ENCODE results near the gene ETV5. TPM values are rescaled to one million over a fixed set of nuclear protein-coding genes. Genes with fewer than 3 reads are reported as not detected.

Gene ETV5
- total and polyA plus RNA-seq, 2 donors (not counting 3 experiments of a cell fraction or from before 2014, with no cell fraction given), result 8.8 to 40.9 TPM

DNA sequence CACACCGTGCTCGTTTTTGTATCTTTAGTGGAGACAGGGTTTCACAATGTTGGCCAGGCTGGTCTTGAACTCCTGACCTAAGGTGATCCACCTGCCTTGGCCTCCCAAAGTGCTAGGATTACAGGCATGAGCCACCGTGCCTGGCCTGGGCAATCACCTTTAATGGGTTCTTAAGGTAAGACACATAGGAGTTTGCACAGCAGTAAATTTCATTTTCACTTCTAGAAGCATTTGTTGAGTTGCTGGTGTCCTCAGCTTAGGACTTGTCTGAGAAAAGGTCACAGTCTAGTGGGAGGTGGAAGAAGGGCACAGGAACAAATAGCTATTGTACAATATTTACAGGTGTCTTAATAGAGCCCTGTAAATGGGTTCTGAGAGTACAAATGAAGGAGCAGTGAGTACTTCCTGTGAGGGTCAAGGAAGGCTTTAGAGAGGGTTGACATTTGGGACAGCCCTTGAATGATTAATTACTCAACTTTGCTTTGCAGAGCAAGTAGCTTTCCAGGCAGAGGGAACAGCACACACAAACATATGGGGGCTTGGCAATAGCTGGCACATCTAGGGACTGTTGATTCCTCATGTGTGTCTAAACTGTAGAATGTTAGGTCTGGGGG is 8.7 kb upstream of the ETV5 start:
- Histone ChIP-seq H3K79me2 (ENCODE audit: control insufficient read depth, insufficient read depth, low read length) (no peaks in the 10 kb centered on the region), H3K9ac (replicated peaks; ENCODE audit: extremely low read depth, insufficient read depth, low read length) (no peak overlapping the region), H3K9me3 (replicated peaks; ENCODE audit: control insufficient read depth, insufficient read depth, low read length) (no peaks in the 10 kb centered on the region), H4K20me1 (replicated peaks; ENCODE audit: control insufficient read depth, extremely low read depth, insufficient read depth, low read length) (no peaks in the 10 kb centered on the region), H3K36me3 (ENCODE audit: control insufficient read depth in 2 of 2, extremely low read depth in 1 of 2, insufficient read depth in 2 of 2, low read length in 2 of 2) (no peaks in the 10 kb centered on the region), H3K9me1 (replicated peaks; ENCODE audit: control insufficient read depth, extremely low read depth, insufficient read depth, low read length) (no peaks in the 10 kb centered on the region), H3K27me3 (ENCODE audit: control insufficient read depth in 2 of 2, insufficient read depth in 2 of 2, low read length in 2 of 2) (peaks cover 22 to 24% of the 10 kb centered on the region in 2 experiments), H3K4me3 (replicated peaks in 1 of 3; ENCODE audit: insufficient read depth in 1 of 3, low read depth in 1 of 3, low read length in 3 of 3) (no peak overlapping the region), H3K4me2 (ENCODE audit: insufficient read depth, low read length) (no peak overlapping the region), H3K27ac (ENCODE audit: insufficient read depth, low read depth, low read length) (no peak overlapping the region), H3K4me1 (ENCODE audit: control insufficient read depth, extremely low read depth, insufficient read depth, low read length) (no peaks in the 10 kb centered on the region), H2AFZ (ENCODE audit: low read depth, low read length) (no peak overlapping the region)
- ChIA-PET POLR2A (no interaction called here), CTCF (interaction anchor here (0.5 kb wide), 1 partner anchor 15 kb away, joined by 3 read pairs; no protein-coding TSS in a partner anchor)
- dilution Hi-C loops (cut with MboI; ENCODE audit: extremely low pct_ligation_motif_present, low sequenced_read_pairs), result no loop called here
- intact Hi-C loops (cut with micrococcal nuclease), result no loop called here
- FAIRE-seq (no peak), DNase-seq (ENCODE audit: low read depth, low spot score) (no peak)
- TF ChIP-seq, protein P1, sequence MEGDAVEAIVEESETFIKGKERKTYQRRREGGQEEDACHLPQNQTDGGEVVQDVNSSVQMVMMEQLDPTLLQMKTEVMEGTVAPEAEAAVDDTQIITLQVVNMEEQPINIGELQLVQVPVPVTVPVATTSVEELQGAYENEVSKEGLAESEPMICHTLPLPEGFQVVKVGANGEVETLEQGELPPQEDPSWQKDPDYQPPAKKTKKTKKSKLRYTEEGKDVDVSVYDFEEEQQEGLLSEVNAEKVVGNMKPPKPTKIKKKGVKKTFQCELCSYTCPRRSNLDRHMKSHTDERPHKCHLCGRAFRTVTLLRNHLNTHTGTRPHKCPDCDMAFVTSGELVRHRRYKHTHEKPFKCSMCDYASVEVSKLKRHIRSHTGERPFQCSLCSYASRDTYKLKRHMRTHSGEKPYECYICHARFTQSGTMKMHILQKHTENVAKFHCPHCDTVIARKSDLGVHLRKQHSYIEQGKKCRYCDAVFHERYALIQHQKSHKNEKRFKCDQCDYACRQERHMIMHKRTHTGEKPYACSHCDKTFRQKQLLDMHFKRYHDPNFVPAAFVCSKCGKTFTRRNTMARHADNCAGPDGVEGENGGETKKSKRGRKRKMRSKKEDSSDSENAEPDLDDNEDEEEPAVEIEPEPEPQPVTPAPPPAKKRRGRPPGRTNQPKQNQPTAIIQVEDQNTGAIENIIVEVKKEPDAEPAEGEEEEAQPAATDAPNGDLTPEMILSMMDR (IDR thresholded peaks at IDR 0.05; ENCODE audit: extremely low read depth in 1 of 2, insufficient read depth in 1 of 2, low read depth in 1 of 2, low read length in 2 of 2), result no peak
- TF ChIP-seq, protein P2, sequence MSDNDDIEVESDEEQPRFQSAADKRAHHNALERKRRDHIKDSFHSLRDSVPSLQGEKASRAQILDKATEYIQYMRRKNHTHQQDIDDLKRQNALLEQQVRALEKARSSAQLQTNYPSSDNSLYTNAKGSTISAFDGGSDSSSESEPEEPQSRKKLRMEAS (IDR thresholded peaks at IDR 0.05; ENCODE audit: insufficient read depth, insufficient read length), result no peak
- TF ChIP-seq JUN (IDR thresholded peaks at IDR 0.05; ENCODE audit: borderline replicate concordance, insufficient read depth, insufficient read length, low read depth), result no peak
- BruUV-seq (replicated peaks), result no TSS peak
